Endothelial cell of umbilical vein (primary cell): Measurements from ENCODE around the gene PKN2. TPM values are rescaled to one million over a fixed set of nuclear protein-coding genes. Genes with fewer than 3 reads are reported as not detected.

Experiments
- BruUV-seq: library from RNA; stranded (reverse); fragments of 400-500 nt; replicated peaks from 2 replicates; lab custom pipeline; 2021; lab: Mats Ljungman, UMichigan
- CTCF ChIA-PET: fragments of 300-600, 350-600 bp; sonication (Branson Sonifier 250); formaldehyde crosslinking; loops from one replicate; lab custom pipeline; 2021; ENCODE audit warnings: antibody characterized with exemption, inconsistent platforms; lab: Charles Lee
- POLR2A ChIA-PET: fragments of 300-600, 350-600 bp; sonication (Branson Sonifier 250); formaldehyde crosslinking; loops from one replicate; lab custom pipeline; 2021; ENCODE audit warnings: antibody characterized with exemption, inconsistent platforms; lab: Charles Lee
- DNase-seq: peaks from one replicate; pipeline ENCODE4 v3.0.0-alpha.2; 2011; ENCODE audit warnings: low read depth, low spot score
- FAIRE-seq: peaks from 2 replicates; lab custom pipeline; 2011; peaks lifted over from hg19 to GRCh38; lab: Jason Lieb, UNC
- H2AFZ ChIP-seq: 2 replicates; pipeline ENCODE4 v1.6.0; 2012; ENCODE audit warnings: low read depth, low read length, control low read depth, inconsistent platforms
- H3K27ac ChIP-seq: 2 replicates; pipeline ENCODE4 v1.5.1; 2011; ENCODE audit warnings: low read depth, mild to moderate bottlenecking, control low read depth, low read length, moderate library complexity; ENCODE audit not compliant: insufficient read depth
- H3K27me3 ChIP-seq, 2 experiments: 2 replicates each; pipeline versions ENCODE4 v1.6.0 to v1.6.1; 2011; ENCODE audit warnings: low read length in 2 of 2, mixed read lengths in 1 of 2; ENCODE audit not compliant: control insufficient read depth in 2 of 2, insufficient read depth in 2 of 2
- H3K36me3 ChIP-seq, 2 experiments: 2 replicates in 1 of 2; 3 replicates in 1 of 2; pipeline ENCODE4 v1.5.1; 2011; ENCODE audit warnings: low read length in 2 of 2, mild to moderate bottlenecking in 1 of 2, moderate library complexity in 1 of 2; ENCODE audit not compliant: control insufficient read depth in 2 of 2, insufficient read depth in 2 of 2; ENCODE audit errors: extremely low read depth in 1 of 2
- H3K4me1 ChIP-seq: 3 replicates; pipeline ENCODE4 v1.5.1; 2011; ENCODE audit warnings: mild to moderate bottlenecking, low read length; ENCODE audit not compliant: control insufficient read depth, insufficient read depth; ENCODE audit errors: extremely low read depth
- H3K4me2 ChIP-seq: 2 replicates; pipeline ENCODE4 v1.6.1; 2011; ENCODE audit warnings: low read length, control low read depth, mixed read lengths; ENCODE audit not compliant: insufficient read depth
- H3K4me3 ChIP-seq, 3 experiments: fragments of 200-600 bp in 1 of 3; sonication (generic), shearing (Covaris generic) in 1 of 3; replicated peaks in 1 of 3; 2 replicates each; pipeline ENCODE4 v1.5.1; 2011 to 2016; ENCODE audit warnings: control low read depth in 3 of 3, low read length in 3 of 3, mild to moderate bottlenecking in 2 of 3, inconsistent platforms in 1 of 3, low read depth in 1 of 3, moderate library complexity in 1 of 3; ENCODE audit not compliant: insufficient read depth in 1 of 3
- H3K79me2 ChIP-seq: 2 replicates; pipeline ENCODE4 v1.6.0; 2012; ENCODE audit warnings: low read length, inconsistent platforms; ENCODE audit not compliant: control insufficient read depth, insufficient read depth
- H3K9ac ChIP-seq: replicated peaks from 2 replicates; pipeline ENCODE3; 2011; ENCODE audit warnings: low read length, control low read depth; ENCODE audit not compliant: insufficient read depth; ENCODE audit errors: extremely low read depth
- H3K9me1 ChIP-seq: replicated peaks from 3 replicates; pipeline ENCODE4 v1.6.0; 2011; ENCODE audit warnings: mild to moderate bottlenecking, low read length; ENCODE audit not compliant: control insufficient read depth, insufficient read depth; ENCODE audit errors: extremely low read depth
- H3K9me3 ChIP-seq: replicated peaks from 2 replicates; pipeline ENCODE4 v1.5.1; 2012; ENCODE audit warnings: low read length, inconsistent platforms; ENCODE audit not compliant: control insufficient read depth, insufficient read depth
- H4K20me1 ChIP-seq: replicated peaks from 2 replicates; pipeline ENCODE3; 2011; ENCODE audit warnings: mild to moderate bottlenecking, low read length; ENCODE audit not compliant: control insufficient read depth, insufficient read depth; ENCODE audit errors: extremely low read depth
- EZH2 ChIP-seq: IDR thresholded peaks from 2 replicates; pipeline ENCODE4 v1.6.1; 2012; ENCODE audit warnings: borderline replicate concordance, low read depth, mild to moderate bottlenecking, moderate library complexity, low read length, inconsistent platforms; ENCODE audit not compliant: severe bottlenecking
- FOS ChIP-seq: IDR thresholded peaks from 2 replicates; pipeline ENCODE4 v1.6.1; 2011; ENCODE audit warnings: mild to moderate bottlenecking, low read length, moderate library complexity, borderline replicate concordance; ENCODE audit not compliant: insufficient read depth
- GATA2 ChIP-seq: IDR thresholded peaks from 2 replicates; pipeline ENCODE4 v1.7.0; 2011; ENCODE audit warnings: low read depth, mild to moderate bottlenecking, moderate library complexity, mixed read lengths, low read length; ENCODE audit not compliant: insufficient read length, insufficient read depth
- JUN ChIP-seq: IDR thresholded peaks from 2 replicates; pipeline ENCODE4 v1.6.1; 2011; ENCODE audit warnings: borderline replicate concordance, low read depth; ENCODE audit not compliant: insufficient read length, insufficient read depth
- MYC ChIP-seq: IDR thresholded peaks from one replicate; pipeline ENCODE4 v1.6.1; 2011; ENCODE audit warnings: mild to moderate bottlenecking, low read depth, low read length
- POLR2A ChIP-seq: IDR thresholded peaks from 2 replicates; pipeline ENCODE4 v1.6.1; 2012; ENCODE audit warnings: low read depth, mild to moderate bottlenecking, control low read depth, low read length
- POLR2AphosphoS5 ChIP-seq: IDR thresholded peaks from 2 replicates; pipeline ENCODE4 v1.6.1; 2012; ENCODE audit warnings: low read depth, mild to moderate bottlenecking, control low read depth, low read length, moderate library complexity; ENCODE audit not compliant: insufficient read depth
- dilution Hi-C: fragments of 300-500 bp; cut with MboI; formaldehyde crosslinking; loops from one replicate; pipeline ENCODE4 v1.15.0; 2019; ENCODE audit warnings: low sequenced_read_pairs; ENCODE audit not compliant: extremely low pct_ligation_motif_present
- intact Hi-C: fragments of 100-400 bp; cut with micrococcal nuclease; formaldehyde crosslinking; loops from one replicate; pipeline ENCODE4 v1.10.0; 2022
- polyA plus RNA-seq, 4 experiments: library from polyadenylated mRNA; depleted of rRNA in 3 of 4; stranded (reverse) in 3 of 4; unstranded in 1 of 4; fragments of >200 nt; gene quantifications; 2 replicates each; pipeline versions ENCODE4 v1.2.1 to v1.2.3, GENCODE V29; 2011 to 2012; ENCODE audit warnings: missing spikeins in 1 of 4
- total RNA-seq: library from RNA; stranded (reverse); gene quantifications from 2 replicates; pipeline ENCODE4 v1.2.3, GENCODE V29; 2021
- TF ChIP-seq, protein P1 (sequence below): IDR thresholded peaks from 2 replicates; pipeline ENCODE4 v1.6.1; 2011; ENCODE audit not compliant: insufficient read depth, insufficient read length
- TF ChIP-seq, protein P2 (sequence below), 2 donors: IDR thresholded peaks; 1 replicate in 1 of 2; 2 replicates in 1 of 2; pipeline ENCODE4 v1.5.1; 2011; ENCODE audit warnings: low read length in 2 of 2, mild to moderate bottlenecking in 2 of 2, moderate library complexity in 2 of 2, control low read depth in 1 of 2, inconsistent platforms in 1 of 2, low read depth in 1 of 2; ENCODE audit not compliant: insufficient read depth in 1 of 2; ENCODE audit errors: extremely low read depth in 1 of 2

Gene PKN2
- total and polyA plus RNA-seq, 2 donors (not counting 3 experiments of a cell fraction or from before 2014, with no cell fraction given): 11.5 to 47.3 TPM

DNA sequence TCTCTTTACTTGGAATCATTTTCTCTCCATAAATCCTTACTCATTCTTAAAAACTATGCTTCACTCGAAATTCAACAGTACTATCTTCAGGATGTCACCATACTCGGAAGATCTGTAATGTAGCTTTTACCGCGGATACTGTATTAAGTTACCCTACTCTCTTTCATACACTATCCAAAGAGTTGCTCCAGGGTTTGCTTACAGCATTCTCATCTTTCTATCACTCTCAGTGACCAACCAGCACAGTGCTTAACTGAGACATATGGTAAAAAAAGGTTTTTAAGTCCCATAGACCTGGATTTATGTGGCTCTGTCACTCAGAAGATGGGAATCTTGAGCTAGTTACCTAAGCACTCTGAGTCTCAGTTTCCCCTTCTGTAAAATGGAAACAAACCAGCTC is 191.5 kb downstream of the PKN2 start:
- Histone ChIP-seq H3K9me1 (no peaks in the 10 kb centered on the region), H3K36me3 (peaks cover 0 to 4% of the 10 kb centered on the region in 2 experiments), H4K20me1 (no peaks in the 10 kb centered on the region), H2AFZ (no peak overlapping the region), H3K9ac (no peak overlapping the region), H3K27me3 (no peaks in the 10 kb centered on the region), H3K79me2 (peaks cover 35% of the 10 kb centered on the region), H3K4me1 (no peaks in the 10 kb centered on the region), H3K4me2 (no peak overlapping the region), H3K4me3 (no peak overlapping the region), H3K27ac (no peak overlapping the region), H3K9me3 (no peaks in the 10 kb centered on the region)
- no peak for DNase-seq
- intact Hi-C loops (loop anchor here (10.0 kb wide), 1 partner anchor 691 kb away; no protein-coding TSS in a partner anchor), dilution Hi-C loops (no loop called here)
- FAIRE-seq: no peak
- TF ChIP-seq MYC (no peak), GATA2 (no peak), POLR2AphosphoS5 (no peak), EZH2 (no peak), JUN (no peak), POLR2A (no peak), FOS (no peak)
- TF ChIP-seq, protein P1, sequence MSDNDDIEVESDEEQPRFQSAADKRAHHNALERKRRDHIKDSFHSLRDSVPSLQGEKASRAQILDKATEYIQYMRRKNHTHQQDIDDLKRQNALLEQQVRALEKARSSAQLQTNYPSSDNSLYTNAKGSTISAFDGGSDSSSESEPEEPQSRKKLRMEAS: no peak
- TF ChIP-seq, protein P2, sequence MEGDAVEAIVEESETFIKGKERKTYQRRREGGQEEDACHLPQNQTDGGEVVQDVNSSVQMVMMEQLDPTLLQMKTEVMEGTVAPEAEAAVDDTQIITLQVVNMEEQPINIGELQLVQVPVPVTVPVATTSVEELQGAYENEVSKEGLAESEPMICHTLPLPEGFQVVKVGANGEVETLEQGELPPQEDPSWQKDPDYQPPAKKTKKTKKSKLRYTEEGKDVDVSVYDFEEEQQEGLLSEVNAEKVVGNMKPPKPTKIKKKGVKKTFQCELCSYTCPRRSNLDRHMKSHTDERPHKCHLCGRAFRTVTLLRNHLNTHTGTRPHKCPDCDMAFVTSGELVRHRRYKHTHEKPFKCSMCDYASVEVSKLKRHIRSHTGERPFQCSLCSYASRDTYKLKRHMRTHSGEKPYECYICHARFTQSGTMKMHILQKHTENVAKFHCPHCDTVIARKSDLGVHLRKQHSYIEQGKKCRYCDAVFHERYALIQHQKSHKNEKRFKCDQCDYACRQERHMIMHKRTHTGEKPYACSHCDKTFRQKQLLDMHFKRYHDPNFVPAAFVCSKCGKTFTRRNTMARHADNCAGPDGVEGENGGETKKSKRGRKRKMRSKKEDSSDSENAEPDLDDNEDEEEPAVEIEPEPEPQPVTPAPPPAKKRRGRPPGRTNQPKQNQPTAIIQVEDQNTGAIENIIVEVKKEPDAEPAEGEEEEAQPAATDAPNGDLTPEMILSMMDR (IDR thresholded peaks at IDR 0.05; ENCODE audit: extremely low read depth in 1 of 2, insufficient read depth in 1 of 2, low read depth in 1 of 2, low read length in 2 of 2): no peak
- ChIA-PET CTCF (interaction anchor here (1.0 to 5.1 kb wide), 5 partner anchors 20 to 219 kb away, joined by 3 to 108 read pairs (median 5); partner anchors contain the start of gene PKN2), POLR2A (no interaction called here)
- no TSS peak for BruUV-seq
